ENCODE data around the gene BORCS5.

GRCh38 chr12:12399161-12399560 lies 42.3 kb downstream of the BORCS5 start:
- TF ChIP-seq CTCF (IDR thresholded peaks at IDR 0.05) (no peak), EZH2 (IDR thresholded peaks at IDR 0.05; ENCODE audit: borderline replicate concordance, insufficient read depth, low read depth, low read length, poor library complexity, severe bottlenecking) (no peak)
